RWPE2 (cell line): ENCODE results near the gene KIF1B.

ENCODE experiments used
- ATAC-seq: fragments of 200-7000 bp; cut with Tn5 transposase; 3 replicates; pipeline ENCODE4 v1.9.1; 2021; ENCODE audit warnings: low read depth
- DNase-seq: peaks from one replicate; pipeline ENCODE4 v3.0.0-alpha.2; 2020; ENCODE audit warnings: low spot score
- H3K27ac ChIP-seq: fragments of 450-650 bp; 2 replicates; pipeline ENCODE4 v1.5.1; 2017; ENCODE audit warnings: mild to moderate bottlenecking; ENCODE audit not compliant: poor library complexity, severe bottlenecking
- H3K27me3 ChIP-seq: fragments of 250-450 bp; sonication (Bioruptor Pico); 2 replicates; pipeline ENCODE4 v1.5.1; 2021; ENCODE audit warnings: mild to moderate bottlenecking, moderate library complexity; ENCODE audit not compliant: insufficient read depth, poor library complexity, severe bottlenecking
- H3K36me3 ChIP-seq: fragments of 250-450 bp; sonication (Bioruptor Pico); 2 replicates; pipeline ENCODE4 v1.5.1; 2020; ENCODE audit warnings: low read depth, mild to moderate bottlenecking, moderate library complexity
- H3K4me1 ChIP-seq: fragments of 250-450 bp; sonication (Bioruptor Pico); 2 replicates; pipeline ENCODE4 v1.5.1; 2021; ENCODE audit warnings: mild to moderate bottlenecking, moderate library complexity; ENCODE audit not compliant: insufficient read depth, poor library complexity, severe bottlenecking
- H3K4me3 ChIP-seq: fragments of 250-450 bp; sonication (Bioruptor Pico); 2 replicates; pipeline ENCODE4 v1.5.1; 2021; ENCODE audit warnings: mild to moderate bottlenecking, moderate library complexity; ENCODE audit not compliant: severe bottlenecking
- H3K9me3 ChIP-seq: fragments of 250-450 bp; sonication (Bioruptor Pico); 2 replicates; pipeline ENCODE4 v1.5.1; 2021; ENCODE audit warnings: mild to moderate bottlenecking, moderate library complexity; ENCODE audit not compliant: severe bottlenecking
- TF ChIP-seq, protein P1 (sequence below): fragments of 450-650 bp; IDR thresholded peaks from one replicate; pipeline ENCODE4 v1.5.1; 2017; ENCODE audit warnings: mild to moderate bottlenecking, moderate library complexity; ENCODE audit not compliant: poor library complexity, severe bottlenecking

KIF1B gene

DNA sequence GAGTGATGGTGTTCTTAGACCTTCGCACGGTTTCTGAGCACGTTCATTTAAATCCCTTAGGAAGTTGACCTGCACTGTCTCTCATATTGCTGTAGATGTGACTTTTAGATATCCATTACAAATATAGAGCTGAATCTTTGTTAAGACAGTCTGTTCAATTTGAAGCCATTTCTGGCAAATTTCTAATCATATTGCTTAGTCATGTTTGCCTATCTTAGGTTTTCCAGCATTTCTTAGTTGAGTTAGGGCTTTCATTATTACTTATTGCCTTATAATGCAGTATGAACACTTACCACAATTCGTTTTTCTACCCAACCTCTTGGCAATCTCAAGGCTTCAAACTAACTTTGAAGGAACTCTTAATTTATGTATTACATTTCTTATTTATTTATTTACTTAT lies 110.0 kb downstream of the KIF1B start:
- Histone ChIP-seq H3K4me3 (no peak overlapping the region), H3K27me3 (no peaks in the 10 kb centered on the region), H3K9me3 (no peaks in the 10 kb centered on the region), H3K4me1 (no peaks in the 10 kb centered on the region), H3K27ac (no peak overlapping the region), H3K36me3 (peaks cover 38% of the 10 kb centered on the region)
- TF ChIP-seq, protein P1, sequence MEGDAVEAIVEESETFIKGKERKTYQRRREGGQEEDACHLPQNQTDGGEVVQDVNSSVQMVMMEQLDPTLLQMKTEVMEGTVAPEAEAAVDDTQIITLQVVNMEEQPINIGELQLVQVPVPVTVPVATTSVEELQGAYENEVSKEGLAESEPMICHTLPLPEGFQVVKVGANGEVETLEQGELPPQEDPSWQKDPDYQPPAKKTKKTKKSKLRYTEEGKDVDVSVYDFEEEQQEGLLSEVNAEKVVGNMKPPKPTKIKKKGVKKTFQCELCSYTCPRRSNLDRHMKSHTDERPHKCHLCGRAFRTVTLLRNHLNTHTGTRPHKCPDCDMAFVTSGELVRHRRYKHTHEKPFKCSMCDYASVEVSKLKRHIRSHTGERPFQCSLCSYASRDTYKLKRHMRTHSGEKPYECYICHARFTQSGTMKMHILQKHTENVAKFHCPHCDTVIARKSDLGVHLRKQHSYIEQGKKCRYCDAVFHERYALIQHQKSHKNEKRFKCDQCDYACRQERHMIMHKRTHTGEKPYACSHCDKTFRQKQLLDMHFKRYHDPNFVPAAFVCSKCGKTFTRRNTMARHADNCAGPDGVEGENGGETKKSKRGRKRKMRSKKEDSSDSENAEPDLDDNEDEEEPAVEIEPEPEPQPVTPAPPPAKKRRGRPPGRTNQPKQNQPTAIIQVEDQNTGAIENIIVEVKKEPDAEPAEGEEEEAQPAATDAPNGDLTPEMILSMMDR: no peak
- no peak for ATAC-seq
- no peak for DNase-seq

DNA sequence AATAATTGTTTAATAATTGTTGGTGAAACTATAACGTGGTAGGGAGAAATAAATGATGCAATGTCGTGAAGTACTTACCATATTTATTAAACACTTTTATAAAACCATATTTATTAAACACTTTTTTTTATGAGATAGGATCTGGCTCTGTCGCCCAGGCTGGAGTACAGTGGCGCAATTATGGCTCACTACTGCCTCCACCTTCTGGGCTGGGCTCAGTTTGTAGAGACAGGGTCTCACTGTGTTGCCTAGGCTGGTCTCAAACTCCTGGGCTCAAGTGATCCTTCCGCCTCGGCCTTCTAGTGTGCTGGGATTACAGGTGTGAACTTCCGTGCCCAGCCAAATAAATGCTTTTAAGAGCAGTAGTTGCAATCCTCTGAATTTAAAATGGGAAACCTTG lies 112.5 kb downstream of the KIF1B start:
- peaks cover 46% of the 10 kb centered on the region for H3K36me3 ChIP-seq
- no peaks in the 10 kb centered on the region for H3K9me3 ChIP-seq
- no peaks in the 10 kb centered on the region for H3K4me1 ChIP-seq
- no peaks in the 10 kb centered on the region for H3K27me3 ChIP-seq
- ATAC-seq: no peak
- no peak overlapping the region for H3K4me3 ChIP-seq
- DNase-seq: no peak
- TF ChIP-seq, protein P1: no peak
- no peak overlapping the region for H3K27ac ChIP-seq

DNA sequence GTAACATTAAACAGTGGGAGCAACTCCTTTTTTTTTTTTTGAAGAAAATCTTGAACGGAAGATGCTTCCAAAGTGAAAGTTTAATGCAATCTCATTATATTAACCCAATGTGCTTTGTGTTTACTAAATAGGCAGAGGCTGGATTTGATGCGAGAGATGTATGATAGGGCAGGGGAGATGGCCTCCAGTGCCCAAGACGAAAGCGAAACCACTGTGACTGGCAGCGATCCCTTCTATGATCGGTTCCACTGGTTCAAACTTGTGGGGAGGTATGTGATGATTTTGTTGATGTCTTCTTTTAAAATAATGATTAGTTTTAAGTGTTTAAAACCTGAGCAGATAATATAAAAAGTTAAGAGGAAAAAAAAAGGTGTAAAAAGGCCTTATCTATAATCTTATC lies 114.3 kb downstream of the KIF1B start:
- ATAC-seq: no peak
- H3K9me3 ChIP-seq: no peaks in the 10 kb centered on the region

DNA sequence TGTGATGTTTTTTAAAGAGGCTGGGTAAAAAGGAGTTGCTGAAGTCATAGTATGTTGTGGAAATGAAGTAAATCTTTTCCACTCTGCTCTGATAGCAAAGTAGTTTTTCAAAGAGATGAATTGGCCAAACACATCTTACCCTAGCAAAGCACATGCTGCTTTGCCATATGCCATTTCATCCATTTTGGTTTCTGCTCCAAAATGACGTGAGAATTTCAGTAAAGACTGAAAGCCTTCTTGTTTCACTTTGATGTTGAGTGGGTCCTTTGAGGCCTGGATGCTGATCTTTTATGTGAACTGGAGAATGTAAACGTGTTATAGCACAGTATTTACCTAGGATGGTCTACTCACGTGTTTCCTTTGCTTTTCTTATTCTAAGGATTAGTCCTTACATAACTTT lies 115.2 kb downstream of the KIF1B start:
- no peaks in the 10 kb centered on the region for H3K4me1 ChIP-seq
- H3K27me3 ChIP-seq: no peaks in the 10 kb centered on the region
- H3K27ac ChIP-seq: no peak overlapping the region
- H3K36me3 ChIP-seq: peaks cover 46% of the 10 kb centered on the region
- no peaks in the 10 kb centered on the region for H3K9me3 ChIP-seq
- DNase-seq: no peak
- TF ChIP-seq, protein P1: no peak
- ATAC-seq: no peak
- H3K4me3 ChIP-seq: no peak overlapping the region

More for the DNA sequence above, 114.3 kb downstream of the KIF1B start:
- Histone ChIP-seq H3K27ac (no peak overlapping the region), H3K4me1 (no peaks in the 10 kb centered on the region), H3K36me3 (peaks cover 46% of the 10 kb centered on the region), H3K4me3 (no peak overlapping the region), H3K27me3 (no peaks in the 10 kb centered on the region)
- TF ChIP-seq, protein P1: no peak
- no peak for DNase-seq

DNA sequence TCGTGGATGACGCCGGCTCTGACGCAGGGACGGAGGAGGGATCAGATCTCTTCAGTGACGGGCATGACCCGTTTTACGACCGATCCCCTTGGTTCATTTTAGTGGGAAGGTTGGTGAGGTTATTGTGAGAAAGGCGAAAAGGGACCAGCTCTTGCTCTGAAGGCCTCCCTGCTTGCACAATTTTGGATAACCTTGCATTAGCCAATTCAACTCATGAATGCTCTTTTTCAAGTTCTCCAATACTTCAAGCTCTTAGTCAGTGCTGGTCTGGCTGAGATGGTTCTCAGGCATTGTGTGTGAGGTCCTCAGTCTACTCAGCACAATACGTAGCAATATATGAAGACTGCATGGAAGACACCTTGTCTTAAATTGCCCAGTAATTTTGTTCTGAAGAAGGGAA lies 115.9 kb downstream of the KIF1B start:
- no peaks in the 10 kb centered on the region for H3K4me1 ChIP-seq
- peaks cover 45% of the 10 kb centered on the region for H3K36me3 ChIP-seq
- no peak overlapping the region for H3K27ac ChIP-seq
- H3K27me3 ChIP-seq: no peaks in the 10 kb centered on the region
- ATAC-seq: no peak
- TF ChIP-seq, protein P1: no peak
- H3K4me3 ChIP-seq: no peak overlapping the region
- no peak for DNase-seq
- no peaks in the 10 kb centered on the region for H3K9me3 ChIP-seq
